ENCODE results near the gene UCP3.

DNA sequence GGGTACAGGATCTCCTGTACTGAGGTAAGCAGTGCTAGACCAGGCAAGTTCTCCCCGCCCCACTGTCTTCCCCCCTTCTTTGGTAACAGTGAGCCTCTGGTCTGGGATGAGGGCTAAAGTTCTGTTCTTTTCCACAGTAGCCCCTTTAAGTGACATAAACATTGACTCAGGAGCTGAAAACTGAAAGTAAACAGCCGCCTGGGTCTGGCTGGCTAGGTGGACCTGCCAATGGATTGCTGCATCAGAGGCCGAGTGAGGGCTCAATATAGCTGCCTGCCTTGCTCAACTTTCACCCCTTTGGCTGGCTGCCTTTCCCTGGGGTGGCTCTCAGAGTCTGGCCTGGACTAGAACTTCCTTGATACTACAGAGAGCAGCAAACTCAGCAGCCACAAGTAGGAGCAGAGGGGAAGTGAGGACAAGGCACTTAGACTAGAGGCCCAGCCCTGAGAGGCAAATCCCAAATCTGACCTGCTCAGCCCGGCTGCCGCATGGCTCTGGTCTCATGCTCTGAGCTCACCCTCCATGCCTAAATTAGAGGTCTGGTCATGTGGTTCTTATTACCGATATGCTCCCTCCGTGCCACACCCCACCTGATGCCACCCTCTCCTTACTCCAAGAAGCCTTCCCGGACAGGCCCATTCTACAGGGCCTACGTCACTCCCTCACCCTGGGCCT, 9.6 kb upstream of the UCP3 start:
- TF ChIP-seq, protein P1, sequence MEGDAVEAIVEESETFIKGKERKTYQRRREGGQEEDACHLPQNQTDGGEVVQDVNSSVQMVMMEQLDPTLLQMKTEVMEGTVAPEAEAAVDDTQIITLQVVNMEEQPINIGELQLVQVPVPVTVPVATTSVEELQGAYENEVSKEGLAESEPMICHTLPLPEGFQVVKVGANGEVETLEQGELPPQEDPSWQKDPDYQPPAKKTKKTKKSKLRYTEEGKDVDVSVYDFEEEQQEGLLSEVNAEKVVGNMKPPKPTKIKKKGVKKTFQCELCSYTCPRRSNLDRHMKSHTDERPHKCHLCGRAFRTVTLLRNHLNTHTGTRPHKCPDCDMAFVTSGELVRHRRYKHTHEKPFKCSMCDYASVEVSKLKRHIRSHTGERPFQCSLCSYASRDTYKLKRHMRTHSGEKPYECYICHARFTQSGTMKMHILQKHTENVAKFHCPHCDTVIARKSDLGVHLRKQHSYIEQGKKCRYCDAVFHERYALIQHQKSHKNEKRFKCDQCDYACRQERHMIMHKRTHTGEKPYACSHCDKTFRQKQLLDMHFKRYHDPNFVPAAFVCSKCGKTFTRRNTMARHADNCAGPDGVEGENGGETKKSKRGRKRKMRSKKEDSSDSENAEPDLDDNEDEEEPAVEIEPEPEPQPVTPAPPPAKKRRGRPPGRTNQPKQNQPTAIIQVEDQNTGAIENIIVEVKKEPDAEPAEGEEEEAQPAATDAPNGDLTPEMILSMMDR (IDR thresholded peaks at IDR 0.05; ENCODE audit: borderline replicate concordance, extremely low read depth, low read length, poor library complexity, severe bottlenecking): no peak
- no peak for TF ChIP-seq EZH2 (IDR thresholded peaks at IDR 0.05; ENCODE audit: borderline replicate concordance, low read depth, low read length, severe bottlenecking)
